RPMI7951 (cell line): ENCODE measurements around the gene C11orf97. TPM values are rescaled to one million over a fixed set of nuclear protein-coding genes. Genes with fewer than 3 reads are reported as not detected.
"Not testable (repeated sequence)": the region's sequence is repeated elsewhere in the genome, so short reads cannot be mapped to it uniquely, and the experiment has no call there.

Source experiments
- DNase-seq: peaks from one replicate; pipeline ENCODE4 v3.0.0-alpha.2; 2012; ENCODE audit warnings: low read depth
- total RNA-seq: library from RNA; depleted of rRNA; stranded (reverse); fragments of >200 nt; shearing (Covaris generic); gene quantifications from 2 replicates; pipeline ENCODE4 v1.2.3, GENCODE V29; 2014; rRNA removed

The C11orf97 gene, protein sequence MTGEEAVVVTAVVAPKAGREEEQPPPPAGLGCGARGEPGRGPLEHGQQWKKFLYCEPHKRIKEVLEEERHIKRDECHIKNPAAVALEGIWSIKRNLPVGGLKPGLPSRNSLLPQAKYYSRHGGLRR
- not detected in 2 replicates for total RNA-seq

- DNase-seq = peak; percentile 70
Measured at GRCh38 chr11:94511932-94512781, at the start of gene C11orf97. Gene C11orf97, plus strand, starts transcription at chr11:94512461. Its CDS starts 68 bp downstream, at chr11:94512529.

DNA sequence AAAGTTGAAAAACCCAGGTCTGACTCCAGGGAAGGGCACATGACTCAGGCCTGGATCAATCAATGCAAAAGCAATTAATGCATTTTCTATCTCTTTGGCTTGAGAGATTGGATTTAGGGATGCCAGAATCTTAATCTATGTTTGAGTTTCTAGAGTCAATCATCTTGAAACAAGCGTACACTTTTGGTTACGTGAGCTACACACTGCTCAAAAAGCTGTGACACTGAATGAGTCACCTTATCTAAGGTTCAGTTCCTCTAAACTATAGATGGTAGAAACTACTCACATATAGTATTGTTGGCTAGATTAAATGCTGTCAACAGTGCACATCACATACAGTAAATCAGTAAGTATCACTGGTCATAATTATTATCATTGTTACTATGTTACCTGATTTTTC lies 42.8 kb upstream of the C11orf97 start:
- DNase-seq = no peak

DNA sequence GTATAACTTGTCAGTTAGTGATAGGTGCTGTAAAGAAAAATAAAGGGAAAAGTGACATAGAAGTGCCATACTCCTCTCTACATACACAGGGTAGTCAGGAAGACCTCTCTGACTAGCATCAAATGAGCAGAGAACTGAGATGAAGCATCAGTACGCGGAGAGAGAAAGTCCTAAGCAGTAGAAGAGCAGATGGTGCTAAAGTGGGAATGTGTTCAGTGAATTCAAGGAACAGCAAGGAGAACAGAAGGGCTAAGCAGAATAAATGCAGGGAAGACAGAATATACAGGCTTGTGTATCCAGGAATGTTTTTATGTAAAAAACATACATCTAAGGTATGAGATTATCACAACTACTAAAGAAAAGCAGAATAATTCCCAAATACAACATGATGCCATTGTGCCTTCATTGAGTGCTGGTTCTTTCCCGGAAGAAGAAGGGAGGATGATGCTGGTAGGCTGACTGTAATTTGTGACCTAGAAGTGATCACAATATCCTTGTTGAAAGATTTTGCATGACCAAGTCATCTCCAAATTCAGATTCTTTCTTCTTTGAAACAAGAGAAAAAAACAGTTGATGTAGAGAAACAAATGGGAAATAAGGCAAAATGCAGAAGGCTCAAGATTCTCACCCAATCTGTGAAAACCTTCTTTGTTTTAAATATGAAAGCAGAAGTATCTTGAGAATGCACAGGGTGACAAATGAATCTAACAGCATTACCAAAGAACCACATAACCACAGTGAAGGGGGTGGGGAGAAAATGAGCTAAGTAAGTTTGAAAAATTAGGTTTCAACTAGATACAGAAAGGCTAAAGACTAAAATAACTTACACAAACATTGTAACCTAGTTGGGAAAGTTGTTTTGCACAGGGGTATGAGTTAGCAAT lies 39.1 kb upstream of the C11orf97 start:
- DNase-seq = no peak

DNA sequence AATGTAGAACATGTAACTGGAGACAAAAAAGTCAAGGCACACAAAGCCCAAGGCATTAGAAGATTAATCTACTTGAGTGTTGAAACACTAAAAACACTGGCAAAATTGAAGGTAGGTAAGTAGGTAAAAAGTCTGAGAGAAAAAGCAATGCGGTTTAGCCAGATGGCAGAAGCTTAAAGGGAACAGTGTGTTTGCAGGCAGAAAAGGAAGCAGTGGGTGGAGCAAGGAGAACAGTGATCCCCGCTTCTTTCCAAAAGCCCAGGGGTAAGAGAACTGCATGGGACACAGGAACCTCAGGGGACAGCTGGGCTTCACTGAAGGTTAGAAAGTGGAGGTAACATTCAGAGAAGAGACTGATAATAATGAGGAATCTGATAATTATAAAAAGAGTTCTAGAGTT lies 34.6 kb upstream of the C11orf97 start:
- no peak for DNase-seq

- no peak for DNase-seq
Measured at GRCh38 chr11:94481342-94481741, 30.9 kb upstream of the C11orf97 start.

DNA sequence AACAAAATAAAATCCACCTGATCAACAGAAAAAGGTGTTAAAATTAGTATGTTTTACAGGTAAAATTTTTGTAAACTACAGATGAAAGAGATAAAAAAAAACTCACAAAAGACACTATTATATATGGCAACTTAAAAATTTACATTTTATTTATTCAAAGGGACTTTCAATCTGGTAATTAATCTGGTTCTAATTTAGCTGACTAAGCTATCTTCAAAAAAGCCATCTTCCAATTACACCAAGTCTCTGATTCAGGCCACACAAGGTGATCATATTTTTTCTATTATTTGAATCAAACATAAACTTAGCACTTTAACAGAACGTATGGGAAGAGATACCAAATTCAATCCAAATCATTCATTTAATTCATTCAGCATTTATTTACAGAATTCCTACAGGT lies 26.2 kb upstream of the C11orf97 start:
- DNase-seq = no peak

GRCh38 chr11:94493281-94494125 lies 18.8 kb upstream of the C11orf97 start, which contains the start of the genes ANKRD49 and MRE11:
Gene ANKRD49, plus strand, starts transcription at chr11:94493984. Its CDS starts 2,710 bp downstream, at chr11:94496694.
Gene MRE11, minus strand, starts transcription at chr11:94493844. Its CDS starts 1,043 bp downstream, at chr11:94492801.
- DNase-seq = peak; percentile 97

- no peak for DNase-seq
Measured at GRCh38 chr11:94494126-94494680, 18.1 kb upstream of the C11orf97 start.

GRCh38 chr11:94500181-94500580 lies 12.1 kb upstream of the C11orf97 start:
- no peak for DNase-seq

- DNase-seq = no peak
Measured at GRCh38 chr11:94501522-94501921, 10.7 kb upstream of the C11orf97 start.

DNA sequence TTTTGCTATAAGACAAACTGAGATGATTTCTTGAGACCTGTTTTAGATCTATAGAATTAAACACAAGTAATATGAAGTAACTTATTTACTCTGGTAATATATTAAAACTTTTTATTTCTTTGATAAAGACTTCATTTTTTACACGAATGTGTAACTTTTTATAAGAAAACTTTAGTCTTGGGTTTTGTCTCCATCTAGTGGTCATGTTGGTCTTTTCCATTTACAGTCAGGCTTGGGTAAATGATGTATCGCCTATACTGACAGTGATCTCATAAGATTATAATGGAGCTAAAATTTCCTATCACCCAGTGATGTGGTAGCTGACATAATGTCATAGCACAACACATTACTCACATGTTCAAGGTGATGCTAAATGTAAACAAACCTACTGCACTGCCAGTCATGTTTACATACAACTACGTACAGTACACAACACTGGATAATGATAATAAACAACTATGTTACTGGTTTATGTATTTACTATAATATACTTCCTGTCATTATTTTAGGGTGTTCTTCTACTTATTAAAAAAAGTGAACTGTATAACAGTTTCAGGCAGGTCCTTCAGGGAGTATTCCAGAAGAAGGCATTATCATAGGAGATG lies 7.5 kb upstream of the C11orf97 start:
- DNase-seq = peak; percentile 52

DNA sequence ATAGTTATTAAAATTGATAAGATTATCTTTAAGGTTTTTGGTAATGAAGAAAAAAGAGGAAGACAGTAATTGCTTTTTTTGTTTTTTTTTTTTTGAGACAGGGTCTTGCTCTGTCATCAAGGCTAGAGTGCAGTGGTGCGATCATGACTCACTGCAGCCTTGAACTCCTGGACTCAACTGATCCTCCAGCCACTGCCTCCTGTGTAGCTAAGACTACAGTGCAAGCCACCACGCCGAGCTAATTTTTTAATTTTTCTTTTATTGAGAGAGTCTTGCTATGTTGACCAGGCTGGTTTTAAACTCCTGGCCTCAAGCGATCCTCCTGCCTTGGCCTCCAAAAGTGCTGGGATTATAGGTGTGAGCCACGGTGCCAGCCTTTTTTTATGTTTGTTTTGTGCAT lies 5.7 kb upstream of the C11orf97 start:
- not testable (repeated sequence) for DNase-seq

DNA sequence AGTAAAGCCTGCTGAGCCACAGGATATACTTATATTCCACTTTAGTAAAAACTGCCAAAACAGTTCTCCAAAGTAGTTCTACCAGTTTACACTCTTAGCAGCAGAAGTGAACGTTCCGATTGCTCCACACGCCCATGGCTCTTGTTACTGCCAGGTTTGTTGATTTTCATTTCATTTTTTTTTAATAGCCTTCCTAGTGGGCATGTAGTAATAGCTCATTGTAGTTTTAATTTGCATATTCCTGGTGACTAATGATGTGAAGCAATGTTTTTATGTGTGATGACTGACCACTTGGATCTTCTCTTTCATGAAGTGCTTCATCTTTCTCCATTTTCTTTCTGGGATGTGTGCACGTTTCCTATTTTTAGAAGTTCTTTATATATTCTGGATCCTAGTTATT lies 4.8 kb upstream of the C11orf97 start:
- DNase-seq = no peak

- DNase-seq = no peak
Measured at GRCh38 chr11:94513091-94513490, 830 bp downstream of the C11orf97 start.

- DNase-seq = no peak
Measured at GRCh38 chr11:94515398-94515797, 3.1 kb downstream of the C11orf97 start.

GRCh38 chr11:94516725-94517124 lies 4.5 kb downstream of the C11orf97 start:
- DNase-seq = no peak

GRCh38 chr11:94518300-94518699 lies 6.0 kb downstream of the C11orf97 start:
- DNase-seq = no peak

GRCh38 chr11:94519478-94520084 lies 7.3 kb downstream of the C11orf97 start:
- DNase-seq = peak; percentile 33

DNA sequence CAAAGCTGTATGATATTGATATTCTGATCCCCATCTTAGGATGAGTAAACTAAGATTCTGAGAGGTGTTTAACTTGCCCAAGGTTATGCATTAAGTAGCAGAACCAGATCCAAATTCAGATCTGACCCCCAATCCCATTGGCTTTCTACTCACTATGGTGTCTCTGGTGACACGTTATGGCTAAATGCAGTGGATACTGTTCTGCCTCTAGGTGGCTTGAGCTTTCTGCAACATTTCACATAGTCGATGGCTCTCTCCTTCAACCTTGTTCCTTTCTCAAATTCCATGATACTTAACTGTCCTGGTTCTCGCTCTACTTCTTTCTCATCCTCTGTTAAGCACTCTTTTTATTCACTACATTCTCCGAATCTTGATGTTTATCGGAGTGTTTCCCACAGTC lies 9.4 kb downstream of the C11orf97 start:
- DNase-seq = peak; percentile 34

DNA sequence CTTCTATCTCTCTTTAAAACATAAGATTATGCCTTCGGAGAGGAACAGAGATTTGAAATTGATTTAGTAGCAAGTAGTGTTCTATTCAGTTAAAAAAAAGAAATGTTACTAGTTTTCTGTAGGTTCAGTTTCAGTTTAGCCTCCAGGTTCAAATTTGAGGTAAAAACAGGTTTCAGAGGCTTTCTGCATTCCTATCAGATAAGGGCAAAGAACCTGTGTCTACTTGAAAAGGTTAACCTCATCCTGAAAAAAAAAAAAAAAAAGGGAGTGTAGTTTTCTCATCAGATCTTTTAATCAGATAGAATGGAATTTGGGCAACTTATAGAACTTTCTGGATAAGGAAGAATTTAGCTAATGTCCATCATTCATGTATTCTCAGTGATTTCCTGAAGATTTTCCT lies 12.1 kb downstream of the C11orf97 start:
- DNase-seq = no peak
